Loucy (cell line): ENCODE data around the gene GPBAR1.

ENCODE experiments used
- EZH2phosphoT487 ChIP-seq: fragments of 200-600 bp; IDR thresholded peaks from 2 replicates; pipeline ENCODE4 v1.6.1; 2018; ENCODE audit warnings: antibody characterized with exemption, mild to moderate bottlenecking, moderate library complexity, borderline replicate concordance
- TF ChIP-seq, protein P1 (sequence below): fragments of 200-600 bp; sonication (generic); conservative IDR thresholded peaks from 2 replicates; pipeline ENCODE4 v1.5.1; 2014; ENCODE audit warnings: mild to moderate bottlenecking, antibody characterized with exemption, low read length

DNA sequence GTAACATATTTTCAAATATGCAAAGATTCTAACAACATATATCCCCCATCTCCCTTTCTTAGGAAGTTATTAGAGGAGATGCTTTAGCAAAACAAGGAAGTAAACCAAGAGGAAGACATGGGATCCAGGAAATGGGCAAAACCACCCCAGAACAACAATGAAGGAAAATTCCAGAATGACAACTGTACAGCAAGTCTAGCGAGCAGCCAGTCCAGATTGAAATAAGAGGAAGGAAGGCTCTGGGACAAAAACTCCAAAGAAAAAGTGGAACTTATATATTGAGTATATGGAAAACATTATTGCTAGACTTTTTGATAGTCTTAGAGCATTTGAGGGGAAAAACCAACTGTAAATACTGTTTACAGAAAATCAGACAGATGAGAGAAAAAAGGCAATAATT is 46.7 kb upstream of the GPBAR1 start:
- TF ChIP-seq, protein P1, sequence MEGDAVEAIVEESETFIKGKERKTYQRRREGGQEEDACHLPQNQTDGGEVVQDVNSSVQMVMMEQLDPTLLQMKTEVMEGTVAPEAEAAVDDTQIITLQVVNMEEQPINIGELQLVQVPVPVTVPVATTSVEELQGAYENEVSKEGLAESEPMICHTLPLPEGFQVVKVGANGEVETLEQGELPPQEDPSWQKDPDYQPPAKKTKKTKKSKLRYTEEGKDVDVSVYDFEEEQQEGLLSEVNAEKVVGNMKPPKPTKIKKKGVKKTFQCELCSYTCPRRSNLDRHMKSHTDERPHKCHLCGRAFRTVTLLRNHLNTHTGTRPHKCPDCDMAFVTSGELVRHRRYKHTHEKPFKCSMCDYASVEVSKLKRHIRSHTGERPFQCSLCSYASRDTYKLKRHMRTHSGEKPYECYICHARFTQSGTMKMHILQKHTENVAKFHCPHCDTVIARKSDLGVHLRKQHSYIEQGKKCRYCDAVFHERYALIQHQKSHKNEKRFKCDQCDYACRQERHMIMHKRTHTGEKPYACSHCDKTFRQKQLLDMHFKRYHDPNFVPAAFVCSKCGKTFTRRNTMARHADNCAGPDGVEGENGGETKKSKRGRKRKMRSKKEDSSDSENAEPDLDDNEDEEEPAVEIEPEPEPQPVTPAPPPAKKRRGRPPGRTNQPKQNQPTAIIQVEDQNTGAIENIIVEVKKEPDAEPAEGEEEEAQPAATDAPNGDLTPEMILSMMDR: no peak
- no peak for TF ChIP-seq EZH2phosphoT487
